HG02571 (cell line): Measurements from ENCODE around the gene FAM237A.

Experiments
- ATAC-seq: cut with Tn5 transposase; IDR thresholded peaks from one replicate; pipeline ENCODE4 v1.9.1; 2021; ENCODE audit warnings: mild to moderate bottlenecking, moderate library complexity; ENCODE audit not compliant: unreplicated experiment

Gene FAM237A

GRCh38 chr2:206642075-206643025, at the start of gene FAM237A:
TSS of gene FAM237A (plus strand) at chr2:206642487. CDS start at chr2:206644237, 1,750 bp downstream.
- ATAC-seq, result no peak

DNA sequence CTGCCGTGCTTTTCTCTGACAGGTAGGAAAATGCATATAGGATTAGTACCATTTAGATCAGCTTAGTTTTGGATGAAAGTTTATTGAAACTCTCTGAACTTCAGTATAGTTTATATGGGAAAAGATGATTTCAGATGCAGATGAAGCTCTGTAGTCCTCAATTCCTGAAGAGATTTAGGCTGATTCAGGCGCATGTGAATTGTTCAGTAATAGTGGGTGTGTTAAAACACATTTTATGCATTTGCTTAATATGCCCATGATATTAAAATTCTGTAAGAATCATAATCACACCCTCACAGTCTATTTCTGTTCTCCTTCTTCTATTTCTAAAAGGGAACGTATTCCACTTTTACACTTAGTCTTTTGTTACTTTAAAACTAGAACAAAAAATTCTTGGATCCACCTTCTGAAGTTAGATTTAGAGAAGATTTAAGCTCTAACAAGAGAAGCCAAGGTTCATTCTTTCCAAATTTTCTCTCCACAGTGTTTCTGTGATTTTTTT, 44.5 kb upstream of the FAM237A start:
- ATAC-seq, result no peak

DNA sequence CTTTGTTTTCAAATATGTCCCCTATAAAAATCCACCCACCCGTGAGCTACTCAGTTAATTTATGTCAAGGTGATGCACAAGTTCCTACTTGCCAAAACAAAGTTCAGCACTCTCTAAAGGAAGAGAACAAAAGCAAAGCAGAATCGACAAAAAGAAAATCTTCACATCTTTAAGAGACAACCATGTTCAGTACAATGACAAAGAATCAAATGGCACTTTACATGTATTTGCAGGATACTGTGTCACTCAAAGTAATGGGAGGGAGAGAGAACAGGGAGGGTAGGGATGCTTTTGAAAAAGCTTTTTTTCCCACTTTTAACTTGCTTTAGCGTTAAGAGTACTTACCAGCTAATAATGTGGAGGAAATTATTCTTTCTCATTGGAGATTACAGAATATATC, 39.0 kb upstream of the FAM237A start:
- no peak for ATAC-seq

- ATAC-seq, result no peak
These were observed 31.8 kb upstream of the FAM237A start for GRCh38 chr2:206610451-206610850.

- no peak for ATAC-seq
These were observed 31.1 kb upstream of the FAM237A start for GRCh38 chr2:206611191-206611590.

DNA sequence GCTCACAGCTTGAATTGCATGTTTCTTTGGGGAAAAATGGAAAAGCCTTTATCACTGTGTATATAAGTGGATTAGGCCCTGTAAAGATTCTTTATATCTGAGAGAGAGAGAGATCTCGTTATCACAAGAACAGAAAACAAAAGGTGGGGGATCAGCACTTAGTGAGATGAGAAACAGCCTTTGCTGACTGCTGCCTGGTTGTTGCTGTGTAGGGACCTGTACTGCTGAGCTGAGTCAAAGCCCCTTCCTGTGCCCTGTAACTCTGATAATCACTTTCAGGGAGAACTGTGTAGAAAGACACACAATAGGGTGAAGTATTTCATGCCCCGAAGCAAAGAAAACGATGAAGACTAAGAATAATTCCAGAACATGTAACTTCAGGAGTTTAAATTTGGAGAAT, 30.6 kb upstream of the FAM237A start:
- no peak for ATAC-seq

- ATAC-seq, result no peak
These were observed 27.5 kb upstream of the FAM237A start for GRCh38 chr2:206614811-206615210.

DNA sequence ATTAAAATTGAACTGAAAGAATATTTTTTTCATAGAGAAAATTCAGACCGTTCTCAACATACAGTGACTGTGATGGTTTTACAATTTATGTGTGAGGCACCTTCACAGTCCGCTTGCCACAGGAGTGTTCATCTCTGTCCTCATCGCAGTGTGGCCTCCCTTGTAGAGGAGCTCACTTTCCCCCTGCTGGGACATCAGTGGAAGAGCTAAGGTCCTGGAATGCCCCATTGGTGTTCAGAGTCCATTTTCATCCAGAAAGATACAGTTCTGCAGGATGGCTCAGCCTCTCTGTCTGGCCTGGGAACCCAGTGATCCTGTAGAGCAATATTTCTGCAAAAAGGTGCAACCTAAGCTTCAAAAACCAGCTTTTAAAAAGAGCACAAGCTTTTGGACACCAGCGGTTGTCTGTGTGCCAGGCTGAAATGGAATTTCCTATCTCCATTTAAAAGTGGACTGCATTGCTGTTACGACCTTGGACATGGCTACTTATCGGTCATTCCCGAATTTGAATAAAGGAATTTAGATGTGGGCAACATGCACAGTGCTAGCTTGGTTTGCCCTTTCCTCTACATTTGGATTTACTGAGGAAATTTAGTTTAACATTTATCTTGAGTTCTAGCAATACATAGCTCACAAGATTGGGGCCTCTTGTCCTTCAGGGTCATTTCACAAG, 26.7 kb upstream of the FAM237A start:
- no peak for ATAC-seq

DNA sequence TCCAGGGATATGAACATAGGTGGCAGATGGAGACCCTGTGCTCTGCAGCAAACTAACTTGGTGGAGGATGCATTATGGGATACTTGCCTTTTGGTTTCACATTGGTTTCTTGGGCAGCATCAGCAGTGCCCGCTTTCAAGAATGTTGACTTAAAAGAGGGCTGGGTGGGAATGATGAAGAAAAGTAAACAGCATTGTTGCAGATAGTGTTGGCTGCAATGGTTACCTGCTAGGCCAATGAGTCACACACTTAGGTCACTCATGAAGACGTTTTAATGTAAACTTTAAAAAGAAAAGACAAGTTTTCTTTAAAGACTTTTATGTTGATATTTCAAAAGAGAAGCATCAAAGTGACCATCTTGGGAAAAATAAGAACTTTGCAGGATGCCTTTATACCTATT, 26.1 kb upstream of the FAM237A start:
- ATAC-seq, result no peak

- no peak for ATAC-seq
These were observed 23.3 kb upstream of the FAM237A start for GRCh38 chr2:206619011-206619410.

DNA sequence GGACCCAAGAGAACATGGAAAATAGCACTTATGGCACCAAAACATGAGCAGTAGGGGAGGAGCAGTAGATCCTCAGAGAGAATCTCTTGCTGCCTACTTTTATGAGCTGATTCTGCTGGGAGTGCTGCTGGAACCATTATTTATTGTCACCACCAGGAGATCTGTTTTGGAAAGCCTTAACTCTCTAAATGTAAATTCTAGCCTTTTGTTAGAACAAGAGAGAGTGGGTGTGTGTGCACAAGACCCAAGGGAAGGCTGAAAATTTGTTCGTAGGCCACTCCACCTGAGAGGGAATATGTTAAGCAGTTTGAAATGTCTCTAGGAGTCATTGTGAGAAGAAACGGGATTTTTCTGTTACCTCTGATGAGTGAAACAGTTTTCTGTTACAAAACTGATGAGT, 16.2 kb upstream of the FAM237A start:
- no peak for ATAC-seq

- no peak for ATAC-seq
These were observed 14.7 kb upstream of the FAM237A start for GRCh38 chr2:206627632-206628031.

GRCh38 chr2:206631340-206631739, 10.9 kb upstream of the FAM237A start:
- no peak for ATAC-seq

DNA sequence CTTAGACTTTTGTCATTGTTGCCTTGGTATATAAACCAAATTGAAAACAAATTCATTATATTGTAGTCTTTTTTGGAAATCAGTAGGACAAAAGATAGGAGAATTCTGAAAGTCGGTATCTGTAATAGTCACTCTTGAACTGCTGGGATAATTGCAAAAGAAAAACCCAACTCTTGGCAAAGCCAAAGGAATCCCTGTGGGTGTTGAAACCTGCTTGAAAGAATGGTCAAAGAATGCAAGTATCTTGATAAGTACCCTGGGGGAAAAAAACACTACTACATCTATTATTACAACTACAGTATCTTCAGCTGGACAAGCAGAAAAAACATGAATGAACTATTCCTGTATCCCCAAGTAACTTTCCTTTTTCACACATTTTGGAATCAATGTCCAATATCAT, 7.3 kb upstream of the FAM237A start:
- no peak for ATAC-seq

GRCh38 chr2:206639636-206640035, 2.7 kb upstream of the FAM237A start:
- ATAC-seq, result no peak

- ATAC-seq, result no peak
These were observed 1.1 kb upstream of the FAM237A start for GRCh38 chr2:206641226-206641625.

DNA sequence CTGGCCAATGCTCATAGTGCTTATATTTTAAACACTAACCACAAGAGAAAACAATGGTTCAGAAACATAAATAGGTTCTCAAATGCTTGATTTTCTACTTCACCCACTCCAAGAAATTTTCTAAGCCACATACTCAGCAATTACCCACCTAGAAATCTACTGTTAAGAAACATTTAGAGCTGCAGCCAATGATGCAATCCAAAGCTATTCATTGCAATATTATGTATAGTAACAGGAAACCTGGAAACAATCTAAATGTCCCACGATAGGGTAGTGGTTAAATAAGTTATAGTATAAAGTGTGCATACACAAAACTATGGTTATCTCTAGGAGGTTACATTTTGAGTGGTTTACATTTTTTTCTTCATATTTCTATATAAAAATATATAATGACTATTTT, 5.7 kb downstream of the FAM237A start:
- no peak for ATAC-seq

DNA sequence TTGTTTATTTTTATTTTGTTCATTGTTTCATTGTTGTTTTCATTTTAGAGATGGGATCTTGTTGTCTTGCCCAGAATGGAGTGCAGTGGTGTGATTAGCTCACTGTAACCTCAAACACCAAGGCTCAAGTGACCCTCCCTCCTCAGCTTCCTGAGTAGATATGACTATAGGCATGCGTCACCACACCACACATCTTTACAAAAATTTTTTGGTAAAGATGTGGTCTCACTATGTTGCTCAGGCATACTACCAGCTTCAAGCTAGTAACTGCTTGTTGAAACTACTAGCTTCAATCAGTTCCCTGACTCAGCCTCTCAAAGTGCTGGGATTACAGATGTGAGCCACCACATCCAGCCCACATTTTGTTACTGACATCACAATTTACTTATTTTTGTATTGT, 14.8 kb downstream of the FAM237A start:
- no peak for ATAC-seq

DNA sequence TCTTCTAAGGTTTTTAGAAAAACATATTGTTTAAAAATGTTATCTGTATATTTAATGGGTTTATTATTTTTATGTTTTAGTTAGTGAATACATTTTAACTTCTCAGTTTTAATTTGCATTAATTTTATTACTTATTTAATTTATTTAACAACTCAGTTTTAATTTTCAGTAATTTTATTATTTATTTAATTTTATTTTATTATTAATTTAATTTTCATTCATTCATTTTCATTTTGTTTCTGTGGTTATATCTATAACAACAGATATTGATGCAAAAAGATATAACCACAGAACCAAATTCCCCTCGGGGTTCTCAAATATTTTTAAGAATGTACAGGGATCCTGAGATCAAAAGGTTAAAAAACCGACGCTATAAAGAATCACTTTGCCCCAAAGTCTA, 23.0 kb downstream of the FAM237A start:
- ATAC-seq, result no peak

GRCh38 chr2:206670531-206671319, 28.4 kb downstream of the FAM237A start:
- ATAC-seq, result no peak

- ATAC-seq, result no peak
These were observed 41.3 kb downstream of the FAM237A start for GRCh38 chr2:206683546-206683945.
